Astrocyte of the spinal cord (primary cell): ENCODE results near the gene SLC35G2.

Experiments used
- DNase-seq: peaks from one replicate; pipeline ENCODE4 v3.0.0; 2011; ENCODE audit warnings: low read depth, low spot score
- H3K4me3 ChIP-seq: 2 replicates; pipeline ENCODE4 v1.5.1; 2011; ENCODE audit warnings: low read depth, mild to moderate bottlenecking, low read length, moderate library complexity
- CTCF ChIP-seq: IDR thresholded peaks from 2 replicates; pipeline ENCODE4 v1.5.1; 2012; ENCODE audit warnings: low read depth, mild to moderate bottlenecking, low read length, inconsistent platforms
- in situ Hi-C: cut with HindIII; loops from 2 replicates; pipeline ENCODE4 v1.10.0; 2017; ENCODE audit warnings: low sequenced_read_pairs

SLC35G2 gene

GRCh38 chr3:136818769-136819391, at the start of gene SLC35G2:
Gene SLC35G2, plus strand, starts transcription at chr3:136819126. Its CDS starts 35,335 bp downstream, at chr3:136854461.
- DNase-seq: peak; percentile 57
- H3K4me3 ChIP-seq: peak within 1 kb of the TSS; percentile 78
- TF ChIP-seq CTCF: no peak
- in situ Hi-C loops: no loop called here

GRCh38 chr3:136772709-136773108, 46.2 kb upstream of the SLC35G2 start:
- in situ Hi-C loops: no loop called here
- no peak overlapping the region for H3K4me3 ChIP-seq
- DNase-seq: no peak
- no peak for TF ChIP-seq CTCF

GRCh38 chr3:136778865-136779264, 40.1 kb upstream of the SLC35G2 start:
- TF ChIP-seq CTCF: no peak
- H3K4me3 ChIP-seq: no peak overlapping the region
- in situ Hi-C loops: no loop called here
- DNase-seq: peak; percentile 25

- in situ Hi-C loops: no loop called here
- no peak overlapping the region for H3K4me3 ChIP-seq
- no peak for DNase-seq
- no peak for TF ChIP-seq CTCF
These were observed 38.2 kb upstream of the SLC35G2 start for GRCh38 chr3:136780741-136781140.

GRCh38 chr3:136783708-136784191, 35.2 kb upstream of the SLC35G2 start:
- H3K4me3 ChIP-seq: no peak overlapping the region
- TF ChIP-seq CTCF: no peak
- peak; percentile 25 for DNase-seq
- in situ Hi-C loops: no loop called here

- in situ Hi-C loops: no loop called here
- DNase-seq: peak; percentile 61
- H3K4me3 ChIP-seq: no peak overlapping the region
- TF ChIP-seq CTCF: no peak
These were observed 31.6 kb upstream of the SLC35G2 start for GRCh38 chr3:136787349-136787748.

GRCh38 chr3:136788154-136788553, 30.8 kb upstream of the SLC35G2 start:
- no peak for DNase-seq
- TF ChIP-seq CTCF: no peak
- in situ Hi-C loops: no loop called here
- no peak overlapping the region for H3K4me3 ChIP-seq
